ENCODE results near the gene CYB561A3. TPM values are rescaled to one million over a fixed set of nuclear protein-coding genes. Genes with fewer than 3 reads are reported as not detected.

The CYB561A3 gene
- polyA plus RNA-seq, 2 of the 4 experiments (the other 2 are of a cell fraction), result 50.8 to 56.9 TPM

DNA sequence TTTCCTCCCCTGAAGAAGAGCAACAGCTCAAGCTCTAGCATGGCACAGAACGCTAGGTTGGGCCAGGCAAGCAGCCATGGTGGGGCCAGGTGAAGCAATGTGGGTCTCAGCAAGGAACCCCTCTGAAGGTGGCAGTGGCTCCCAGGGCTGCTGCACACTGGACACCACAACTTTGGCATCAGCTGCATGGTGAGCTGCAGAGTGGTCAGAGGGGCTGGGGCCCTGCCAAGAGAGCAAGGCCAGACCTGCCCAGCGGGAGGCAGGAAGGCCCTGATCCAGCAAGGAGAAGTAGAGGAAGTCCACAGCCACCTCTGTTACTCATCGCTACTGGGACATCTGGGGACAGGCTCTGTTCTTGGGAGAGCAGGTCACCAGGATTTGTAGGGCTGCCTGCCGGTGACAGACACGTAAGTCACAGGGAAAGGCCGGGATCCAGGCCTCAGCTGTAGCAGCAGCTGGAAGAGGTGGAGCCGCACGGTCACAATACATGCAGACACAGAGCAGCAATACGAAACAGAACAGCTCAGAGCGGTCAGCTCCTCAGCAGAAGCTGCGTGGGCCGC is 12.4 kb downstream of the CYB561A3 start:
- Histone ChIP-seq H3K27ac (no peak overlapping the region), H3K4me3 (no peak overlapping the region), H3K4me1 (no peaks in the 10 kb centered on the region), H3K4me2 (no peak overlapping the region), H3K9me3 (no peaks in the 10 kb centered on the region)
- no peak for ATAC-seq
- TF ChIP-seq, protein P1, sequence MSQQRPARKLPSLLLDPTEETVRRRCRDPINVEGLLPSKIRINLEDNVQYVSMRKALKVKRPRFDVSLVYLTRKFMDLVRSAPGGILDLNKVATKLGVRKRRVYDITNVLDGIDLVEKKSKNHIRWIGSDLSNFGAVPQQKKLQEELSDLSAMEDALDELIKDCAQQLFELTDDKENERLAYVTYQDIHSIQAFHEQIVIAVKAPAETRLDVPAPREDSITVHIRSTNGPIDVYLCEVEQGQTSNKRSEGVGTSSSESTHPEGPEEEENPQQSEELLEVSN (IDR thresholded peaks at IDR 0.05; ENCODE audit: borderline replicate concordance, low read depth), result no peak
- TF ChIP-seq KDM1A (IDR thresholded peaks at IDR 0.05; ENCODE audit: low read depth), result no peak
- TF ChIP-seq CEBPB (IDR thresholded peaks at IDR 0.05), result no peak
- TF ChIP-seq EHF (CRISPR knock-in tag; IDR thresholded peaks at IDR 0.05), result no peak
- no peak for TF ChIP-seq HDAC2 (IDR thresholded peaks at IDR 0.05)
- TF ChIP-seq, protein P2, sequence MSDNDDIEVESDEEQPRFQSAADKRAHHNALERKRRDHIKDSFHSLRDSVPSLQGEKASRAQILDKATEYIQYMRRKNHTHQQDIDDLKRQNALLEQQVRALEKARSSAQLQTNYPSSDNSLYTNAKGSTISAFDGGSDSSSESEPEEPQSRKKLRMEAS (IDR thresholded peaks at IDR 0.05), result no peak
- TF ChIP-seq, protein P3, sequence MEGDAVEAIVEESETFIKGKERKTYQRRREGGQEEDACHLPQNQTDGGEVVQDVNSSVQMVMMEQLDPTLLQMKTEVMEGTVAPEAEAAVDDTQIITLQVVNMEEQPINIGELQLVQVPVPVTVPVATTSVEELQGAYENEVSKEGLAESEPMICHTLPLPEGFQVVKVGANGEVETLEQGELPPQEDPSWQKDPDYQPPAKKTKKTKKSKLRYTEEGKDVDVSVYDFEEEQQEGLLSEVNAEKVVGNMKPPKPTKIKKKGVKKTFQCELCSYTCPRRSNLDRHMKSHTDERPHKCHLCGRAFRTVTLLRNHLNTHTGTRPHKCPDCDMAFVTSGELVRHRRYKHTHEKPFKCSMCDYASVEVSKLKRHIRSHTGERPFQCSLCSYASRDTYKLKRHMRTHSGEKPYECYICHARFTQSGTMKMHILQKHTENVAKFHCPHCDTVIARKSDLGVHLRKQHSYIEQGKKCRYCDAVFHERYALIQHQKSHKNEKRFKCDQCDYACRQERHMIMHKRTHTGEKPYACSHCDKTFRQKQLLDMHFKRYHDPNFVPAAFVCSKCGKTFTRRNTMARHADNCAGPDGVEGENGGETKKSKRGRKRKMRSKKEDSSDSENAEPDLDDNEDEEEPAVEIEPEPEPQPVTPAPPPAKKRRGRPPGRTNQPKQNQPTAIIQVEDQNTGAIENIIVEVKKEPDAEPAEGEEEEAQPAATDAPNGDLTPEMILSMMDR (IDR thresholded peaks at IDR 0.05), result no peak
- no peak for TF ChIP-seq RCOR1 (IDR thresholded peaks at IDR 0.05; ENCODE audit: low read depth, low read length)
- no peak for TF ChIP-seq POLR2A (IDR thresholded peaks at IDR 0.05; ENCODE audit: low read length)
- TF ChIP-seq, protein P4, sequence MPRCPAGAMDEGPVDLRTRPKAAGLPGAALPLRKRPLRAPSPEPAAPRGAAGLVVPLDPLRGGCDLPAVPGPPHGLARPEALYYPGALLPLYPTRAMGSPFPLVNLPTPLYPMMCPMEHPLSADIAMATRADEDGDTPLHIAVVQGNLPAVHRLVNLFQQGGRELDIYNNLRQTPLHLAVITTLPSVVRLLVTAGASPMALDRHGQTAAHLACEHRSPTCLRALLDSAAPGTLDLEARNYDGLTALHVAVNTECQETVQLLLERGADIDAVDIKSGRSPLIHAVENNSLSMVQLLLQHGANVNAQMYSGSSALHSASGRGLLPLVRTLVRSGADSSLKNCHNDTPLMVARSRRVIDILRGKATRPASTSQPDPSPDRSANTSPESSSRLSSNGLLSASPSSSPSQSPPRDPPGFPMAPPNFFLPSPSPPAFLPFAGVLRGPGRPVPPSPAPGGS (IDR thresholded peaks at IDR 0.05), result no peak
- no peak for TF ChIP-seq HOXB5 (CRISPR knock-in tag; IDR thresholded peaks at IDR 0.05)
- no peak for TF ChIP-seq POLR2AphosphoS2 (conservative IDR thresholded peaks at IDR 0.05; ENCODE audit: low read length)
- TF ChIP-seq RFX5 (IDR thresholded peaks at IDR 0.05), result no peak
- TF ChIP-seq CHD4 (IDR thresholded peaks at IDR 0.05; ENCODE audit: borderline replicate concordance), result no peak
- TF ChIP-seq TFCP2L1 (CRISPR knock-in tag; IDR thresholded peaks at IDR 0.05), result no peak
- TF ChIP-seq MYC (IDR thresholded peaks at IDR 0.05; ENCODE audit: borderline replicate concordance, low read length), result no peak
- WGBS (ENCODE audit: missing lambda C conversion rate), result 92% methylated on average over 12 of the region's 12 CpGs
- DNase-seq (ENCODE audit: low read depth in 1 of 2, low spot score in 1 of 2), result no peak
- FAIRE-seq, result no peak
- ChIA-PET POLR2A (interaction anchor here (1.4 kb wide), 1 partner anchor 13 kb away, joined by 6 read pairs; the partner anchor contains the start of genes CYB561A3 and TMEM138), CTCF (interaction anchor here (0.6 to 33.1 kb wide), 5 partner anchors 9 to 511 kb away, joined by 3 to 521 read pairs (median 16); partner anchors contain the start of genes CYB561A3, DDB1, TKFC and TMEM138)

DNA sequence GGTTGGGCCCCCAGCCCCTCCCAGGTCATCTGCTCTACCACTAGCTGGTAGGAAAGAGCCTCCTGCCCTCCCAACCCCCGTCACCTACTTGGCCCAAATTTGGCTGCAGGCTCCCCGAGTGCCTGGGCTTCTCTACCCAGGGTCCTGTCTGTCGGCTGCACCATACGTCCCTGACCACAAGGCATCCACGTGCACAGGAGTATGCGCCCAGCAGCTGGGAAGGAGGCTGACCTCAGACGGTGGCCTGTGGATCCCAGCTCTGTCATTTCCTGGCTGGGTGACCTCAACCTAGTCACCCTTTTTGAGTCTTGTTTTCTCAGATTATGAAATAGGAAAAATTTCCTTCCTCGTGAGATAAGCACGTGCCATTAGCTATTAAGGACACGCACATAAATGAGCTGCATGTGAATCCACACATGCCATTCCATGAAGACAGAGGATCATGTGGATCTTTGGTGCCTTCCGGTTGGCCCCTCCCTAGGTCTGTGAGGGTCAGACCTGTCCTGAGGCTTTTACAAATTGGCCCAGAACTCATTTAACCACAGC is 13.7 kb downstream of the CYB561A3 start:
- Histone ChIP-seq H3K4me1 (no peaks in the 10 kb centered on the region), H3K4me2 (no peak overlapping the region), H3K4me3 (no peak overlapping the region), H3K9me3 (no peaks in the 10 kb centered on the region), H3K27ac (no peak overlapping the region)
- ATAC-seq (no peak), FAIRE-seq (no peak), DNase-seq (ENCODE audit: low read depth in 1 of 2, low spot score in 1 of 2) (no peak)
- TF ChIP-seq RNF2 (IDR thresholded peaks at IDR 0.05; ENCODE audit: borderline replicate concordance, low read depth) (no peak), CHD4 (IDR thresholded peaks at IDR 0.05; ENCODE audit: borderline replicate concordance) (no peak), GATA3 (IDR thresholded peaks at IDR 0.05; ENCODE audit: borderline replicate concordance) (no peak)
- 91% methylated on average over 11 of the region's 11 CpGs for WGBS (ENCODE audit: missing lambda C conversion rate)
- CTCF ChIA-PET, result interaction anchor here (2.3 to 33.1 kb wide), 4 partner anchors 10 to 38 kb away, joined by 7 to 521 read pairs (median 192); partner anchors contain the start of genes CYB561A3, DDB1, TKFC and TMEM138
- POLR2A ChIA-PET, result interaction anchor here (4.8 kb wide), 1 partner anchor 14 kb away, joined by 22 read pairs; the partner anchor contains the start of genes CYB561A3 and TMEM138

Measured in A549 (cell line).